Type B pancreatic cell (in vitro differentiated cells): ENCODE measurements around the gene KRTAP10-7. TPM values are rescaled to one million over a fixed set of nuclear protein-coding genes. Genes with fewer than 3 reads are reported as not detected.
"Not testable (repeated sequence)": the region's sequence is repeated elsewhere in the genome, so short reads cannot be mapped to it uniquely, and the experiment has no call there.

ENCODE experiments used
- DNase-seq: peaks from one replicate; pipeline ENCODE4 v3.0.0; 2021; ENCODE audit warnings: mixed read lengths; ENCODE audit not compliant: unreplicated experiment; ENCODE audit errors: extremely low spot score
- H3K27ac Mint-ChIP-seq: 2 replicates; pipeline ENCODE4 v1.8.0; 2021; ENCODE audit warnings: mild to moderate bottlenecking, mixed read lengths
- H3K27me3 Mint-ChIP-seq: 2 replicates; pipeline ENCODE4 v1.8.0; 2021; ENCODE audit warnings: mixed read lengths
- H3K36me3 Mint-ChIP-seq: 2 replicates; pipeline ENCODE4 v1.8.0; 2021; ENCODE audit warnings: mixed read lengths
- H3K4me1 Mint-ChIP-seq: one replicate; pipeline ENCODE4 v1.8.0; 2021; ENCODE audit warnings: mixed read lengths; ENCODE audit not compliant: unreplicated experiment
- H3K4me3 Mint-ChIP-seq: 2 replicates; pipeline ENCODE4 v1.8.0; 2021; ENCODE audit warnings: mild to moderate bottlenecking, mixed read lengths
- H3K9me3 Mint-ChIP-seq: 2 replicates; pipeline ENCODE4 v1.8.0; 2021; ENCODE audit warnings: mixed read lengths
- total RNA-seq: library from RNA; stranded (reverse); gene quantifications from 2 replicates; pipeline ENCODE4 v1.2.1, GENCODE V29; 2021; ENCODE audit warnings: low replicate concordance
- TF ChIP-seq, protein P1 (sequence below): fragments of 200-600 bp; sonication (generic); conservative IDR thresholded peaks from 2 replicates; pipeline ENCODE4 v1.5.0; 2021; ENCODE audit warnings: antibody characterized with exemption, mild to moderate bottlenecking

Gene KRTAP10-7
- total RNA-seq, 1 donor from 2014 or later: not detected

GRCh38 chr21:44628707-44629391, 28.5 kb downstream of the KRTAP10-7 start:
- Mint-ChIP-seq H3K27ac (no peak overlapping the region), H3K4me3 (no peak overlapping the region), H3K9me3 (peaks cover 27% of the 10 kb centered on the region), H3K4me1 (no peaks in the 10 kb centered on the region), H3K36me3 (no peaks in the 10 kb centered on the region), H3K27me3 (peaks cover 3% of the 10 kb centered on the region)
- TF ChIP-seq, protein P1, sequence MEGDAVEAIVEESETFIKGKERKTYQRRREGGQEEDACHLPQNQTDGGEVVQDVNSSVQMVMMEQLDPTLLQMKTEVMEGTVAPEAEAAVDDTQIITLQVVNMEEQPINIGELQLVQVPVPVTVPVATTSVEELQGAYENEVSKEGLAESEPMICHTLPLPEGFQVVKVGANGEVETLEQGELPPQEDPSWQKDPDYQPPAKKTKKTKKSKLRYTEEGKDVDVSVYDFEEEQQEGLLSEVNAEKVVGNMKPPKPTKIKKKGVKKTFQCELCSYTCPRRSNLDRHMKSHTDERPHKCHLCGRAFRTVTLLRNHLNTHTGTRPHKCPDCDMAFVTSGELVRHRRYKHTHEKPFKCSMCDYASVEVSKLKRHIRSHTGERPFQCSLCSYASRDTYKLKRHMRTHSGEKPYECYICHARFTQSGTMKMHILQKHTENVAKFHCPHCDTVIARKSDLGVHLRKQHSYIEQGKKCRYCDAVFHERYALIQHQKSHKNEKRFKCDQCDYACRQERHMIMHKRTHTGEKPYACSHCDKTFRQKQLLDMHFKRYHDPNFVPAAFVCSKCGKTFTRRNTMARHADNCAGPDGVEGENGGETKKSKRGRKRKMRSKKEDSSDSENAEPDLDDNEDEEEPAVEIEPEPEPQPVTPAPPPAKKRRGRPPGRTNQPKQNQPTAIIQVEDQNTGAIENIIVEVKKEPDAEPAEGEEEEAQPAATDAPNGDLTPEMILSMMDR: no peak
- DNase-seq: no peak

DNA sequence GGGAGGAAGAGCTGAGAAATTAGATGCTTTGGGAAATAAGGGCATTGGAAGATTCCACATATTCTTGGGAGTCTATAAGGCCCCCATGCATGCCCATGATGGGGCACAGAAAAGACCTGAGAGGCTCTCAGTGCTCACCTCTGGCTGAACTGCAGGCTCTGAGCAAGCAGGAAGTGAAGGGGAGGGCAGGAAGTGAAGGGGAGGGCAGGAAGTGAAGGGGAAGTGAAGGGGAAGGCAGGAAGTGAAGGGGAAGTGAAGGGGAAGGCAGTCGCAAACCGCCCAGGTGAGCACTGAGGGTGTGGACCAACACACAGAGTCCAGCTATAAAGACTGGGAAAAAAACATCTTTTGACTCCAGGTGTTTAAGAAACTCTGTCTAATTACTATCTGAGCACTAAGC, 30.0 kb downstream of the KRTAP10-7 start:
- Mint-ChIP-seq H3K4me3 (no peak overlapping the region), H3K9me3 (peaks cover 24% of the 10 kb centered on the region), H3K4me1 (no peaks in the 10 kb centered on the region), H3K36me3 (no peaks in the 10 kb centered on the region), H3K27me3 (peaks cover 3% of the 10 kb centered on the region), H3K27ac (no peak overlapping the region)
- TF ChIP-seq, protein P1: no peak
- DNase-seq: no peak

DNA sequence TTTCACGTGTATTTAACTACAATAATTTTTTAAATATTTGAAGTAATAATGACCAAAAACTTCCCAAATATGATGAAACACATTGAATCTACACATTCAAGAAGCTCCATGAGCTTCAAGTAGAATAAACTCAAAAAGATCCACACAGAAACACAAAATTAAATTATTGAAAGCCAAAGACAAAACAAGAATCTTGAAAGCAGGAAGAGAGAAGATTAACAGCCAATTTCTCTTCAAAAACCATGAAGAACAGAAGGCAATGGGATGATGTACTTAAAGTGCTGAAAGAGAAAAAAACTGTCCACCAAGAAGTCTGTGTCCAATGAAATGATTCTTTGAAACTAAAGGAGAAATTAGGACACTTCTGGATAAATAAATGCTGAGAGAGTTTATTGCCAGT, 31.7 kb downstream of the KRTAP10-7 start:
- Mint-ChIP-seq H3K9me3 (peaks cover 24% of the 10 kb centered on the region), H3K27me3 (peaks cover 3% of the 10 kb centered on the region), H3K36me3 (no peaks in the 10 kb centered on the region), H3K27ac (no peak overlapping the region), H3K4me1 (no peaks in the 10 kb centered on the region), H3K4me3 (no peak overlapping the region)
- DNase-seq: no peak
- TF ChIP-seq, protein P1: no peak

DNA sequence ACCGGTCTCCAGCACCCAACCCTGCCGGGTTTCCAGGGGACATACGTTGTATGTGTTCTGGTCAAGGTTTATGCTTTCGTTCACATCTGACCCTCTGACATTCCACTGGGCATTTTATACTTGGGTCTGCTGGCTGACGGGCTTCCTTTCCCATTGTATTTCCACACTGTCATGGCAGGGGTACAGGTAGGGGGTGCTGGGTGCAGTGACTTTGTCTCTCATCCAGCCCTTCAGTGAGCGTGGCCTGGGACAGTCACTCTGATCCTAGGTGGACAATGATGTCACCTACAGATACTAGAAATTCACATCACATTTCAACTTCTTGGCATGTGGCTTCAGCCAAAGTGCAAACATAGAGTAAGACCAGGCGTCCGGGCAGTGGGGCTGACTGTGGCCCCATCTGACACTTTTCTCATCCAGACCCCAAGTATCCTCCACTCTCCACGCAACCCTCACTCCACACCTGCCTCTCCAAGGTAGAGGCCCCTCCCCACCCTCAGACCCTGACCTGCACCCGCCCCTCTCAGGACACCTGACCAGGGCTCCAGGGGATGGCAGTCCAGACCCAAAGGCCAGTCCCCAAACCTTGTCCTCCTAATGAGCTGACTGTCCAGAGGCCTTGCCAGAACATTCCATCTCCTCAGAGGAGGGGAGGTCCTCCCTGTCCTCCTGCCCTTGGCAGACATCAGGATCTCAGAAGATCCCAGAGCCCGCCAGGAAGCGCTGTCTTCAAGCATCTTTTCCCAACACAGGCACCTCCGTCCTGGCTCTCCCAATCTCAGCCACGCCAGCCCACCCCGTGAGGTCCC, 36.0 kb downstream of the KRTAP10-7 start:
- TF ChIP-seq, protein P1: no peak
- Mint-ChIP-seq H3K36me3 (no peaks in the 10 kb centered on the region), H3K4me3 (no peak overlapping the region), H3K4me1 (no peaks in the 10 kb centered on the region), H3K27ac (no peak overlapping the region), H3K27me3 (peaks cover 3% of the 10 kb centered on the region), H3K9me3 (peaks cover 20% of the 10 kb centered on the region)
- DNase-seq: peak; percentile 48

- TF ChIP-seq, protein P1: no peak
- no peaks in the 10 kb centered on the region for H3K36me3 Mint-ChIP-seq
- H3K4me3 Mint-ChIP-seq: no peak within 1 kb of the TSS
- H3K27ac Mint-ChIP-seq: no peak within 1 kb of the TSS
- peaks cover 12% of the 10 kb centered on the region for H3K9me3 Mint-ChIP-seq
- peaks cover 3% of the 10 kb centered on the region for H3K27me3 Mint-ChIP-seq
- peak; percentile 64 for DNase-seq
- no peaks in the 10 kb centered on the region for H3K4me1 Mint-ChIP-seq
Observed at GRCh38 chr21:44637018-44637850, 36.8 kb downstream of the KRTAP10-7 start, which contains the start of gene KRTAP10-10. Gene KRTAP10-10, plus strand, starts transcription at chr21:44637356. Its CDS starts 62 bp downstream, at chr21:44637418.

GRCh38 chr21:44637851-44638348, 37.5 kb downstream of the KRTAP10-7 start:
- not testable (repeated sequence) for H3K27ac Mint-ChIP-seq, H3K36me3 Mint-ChIP-seq, H3K27me3 Mint-ChIP-seq, H3K4me1 Mint-ChIP-seq, H3K4me3 Mint-ChIP-seq
- peak; percentile 22 for DNase-seq
- peaks cover 12% of the 10 kb centered on the region for H3K9me3 Mint-ChIP-seq

DNA sequence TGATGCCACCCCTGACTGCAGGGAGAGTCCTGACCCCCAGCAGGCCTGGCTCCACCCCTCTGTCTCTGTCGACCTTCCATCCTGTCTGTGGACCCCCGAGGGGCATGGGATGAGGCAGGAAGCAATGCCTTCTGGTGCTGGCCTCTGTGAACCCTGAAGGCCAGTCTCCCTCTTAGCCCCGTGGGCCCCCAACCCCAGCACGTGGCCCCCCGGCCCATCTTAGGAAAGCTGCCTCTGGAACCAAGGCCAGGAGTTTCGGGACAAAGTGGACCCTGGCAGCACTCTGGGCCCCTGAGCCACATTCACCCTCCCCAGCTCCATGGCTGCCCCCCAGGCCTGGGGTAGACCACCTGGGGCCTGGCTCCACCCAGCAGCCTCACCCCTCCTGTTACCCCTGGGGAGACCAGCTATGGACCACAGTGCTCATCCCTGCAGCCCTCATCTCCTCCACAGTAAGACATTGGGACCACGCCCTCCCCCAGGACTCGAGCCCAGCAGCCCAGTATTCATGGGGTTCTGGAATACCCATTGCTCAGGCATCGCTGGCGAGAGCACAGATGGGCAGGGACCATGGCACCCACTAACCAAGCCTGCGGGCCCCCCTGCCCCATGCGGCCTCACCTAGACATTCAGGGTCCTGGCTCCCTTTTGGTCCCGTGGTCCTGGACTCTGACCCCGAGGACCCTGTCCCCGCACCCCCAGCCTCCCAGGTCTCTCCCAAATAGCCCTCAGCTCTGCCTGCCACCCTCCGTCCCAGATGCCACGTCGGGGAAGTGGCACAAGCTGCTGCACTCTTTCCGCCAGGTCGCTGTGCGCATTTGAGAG, 38.3 kb downstream of the KRTAP10-7 start:
- not testable (repeated sequence) for H3K27ac Mint-ChIP-seq, H3K36me3 Mint-ChIP-seq, H3K4me3 Mint-ChIP-seq, H3K27me3 Mint-ChIP-seq, H3K4me1 Mint-ChIP-seq
- peak; percentile 55 for DNase-seq
- peaks cover 14% of the 10 kb centered on the region for H3K9me3 Mint-ChIP-seq
